Nephron progenitor cell (in vitro differentiated cells): ENCODE measurements around the gene CDPF1.
A peak's percentile ranks its signal among the peaks of the same experiment; 100 is the strongest.

Experiments used
- DNase-seq: peaks from one replicate; pipeline ENCODE4 v3.0.0; 2021
- H3K27ac Mint-ChIP-seq: 2 replicates; pipeline ENCODE4 v1.8.0; 2021; ENCODE audit warnings: mild to moderate bottlenecking, moderate library complexity, mixed read lengths
- H3K27me3 Mint-ChIP-seq: 2 replicates; pipeline ENCODE4 v1.8.0; 2021; ENCODE audit warnings: mild to moderate bottlenecking, low read depth, mixed read lengths; ENCODE audit not compliant: poor library complexity
- H3K36me3 Mint-ChIP-seq: 2 replicates; pipeline ENCODE4 v1.8.0; 2021; ENCODE audit warnings: low read depth, mixed read lengths
- H3K4me1 Mint-ChIP-seq: 2 replicates; pipeline ENCODE4 v1.8.0; 2021; ENCODE audit warnings: mixed read lengths
- H3K4me3 Mint-ChIP-seq: 2 replicates; pipeline ENCODE4 v1.8.0; 2021; ENCODE audit warnings: mild to moderate bottlenecking, moderate library complexity, mixed read lengths
- H3K9me3 Mint-ChIP-seq: 2 replicates; pipeline ENCODE4 v1.8.0; 2021; ENCODE audit warnings: mild to moderate bottlenecking, moderate library complexity, mixed read lengths
- CTCF ChIP-seq: fragments of 200-600 bp; sonication (generic); IDR thresholded peaks from 2 replicates; pipeline ENCODE4 v1.5.0; 2021; ENCODE audit warnings: antibody characterized with exemption

The CDPF1 gene

DNA sequence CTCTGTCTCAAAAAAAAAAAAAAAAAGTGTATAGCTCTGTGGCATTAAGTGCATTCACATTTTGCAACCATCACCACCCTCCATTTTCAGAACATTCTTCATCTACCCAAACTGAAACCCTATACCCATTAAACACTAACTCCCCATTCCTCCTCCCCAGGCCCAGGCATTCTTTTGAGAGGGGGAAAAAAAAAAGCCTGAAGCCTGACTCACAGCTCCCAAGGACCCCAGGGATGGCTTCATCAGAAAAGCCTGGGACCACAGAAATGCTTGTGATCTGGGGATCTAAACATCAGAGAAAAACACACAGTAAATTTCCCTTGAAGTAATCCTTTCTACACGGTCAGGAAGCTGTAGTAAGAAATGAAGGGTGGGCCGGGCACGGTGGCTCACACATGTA is 35.9 kb upstream of the CDPF1 start:
- Mint-ChIP-seq H3K4me3 (no peak overlapping the region), H3K27me3 (peaks cover 5% of the 10 kb centered on the region), H3K27ac (no peak overlapping the region), H3K9me3 (no peaks in the 10 kb centered on the region), H3K36me3 (peaks cover 33% of the 10 kb centered on the region), H3K4me1 (peaks cover 6% of the 10 kb centered on the region)
- TF ChIP-seq CTCF: no peak
- DNase-seq: no peak

GRCh38 chr22:46281866-46282678 is 32.0 kb upstream of the CDPF1 start:
- peaks cover 9% of the 10 kb centered on the region for H3K27me3 Mint-ChIP-seq
- no peak for TF ChIP-seq CTCF
- no peak overlapping the region for H3K4me3 Mint-ChIP-seq
- no peaks in the 10 kb centered on the region for H3K4me1 Mint-ChIP-seq
- no peak for DNase-seq
- peaks cover 40% of the 10 kb centered on the region for H3K36me3 Mint-ChIP-seq
- H3K27ac Mint-ChIP-seq: peak overlapping the region; percentile 42
- H3K9me3 Mint-ChIP-seq: no peaks in the 10 kb centered on the region

- Mint-ChIP-seq H3K4me3 (no peak overlapping the region), H3K4me1 (no peaks in the 10 kb centered on the region), H3K27ac (no peak overlapping the region), H3K36me3 (peaks cover 46% of the 10 kb centered on the region), H3K27me3 (peaks cover 9% of the 10 kb centered on the region), H3K9me3 (no peaks in the 10 kb centered on the region)
- TF ChIP-seq CTCF: no peak
- DNase-seq: no peak
Measured at GRCh38 chr22:46280999-46281623, 31.0 kb upstream of the CDPF1 start.

DNA sequence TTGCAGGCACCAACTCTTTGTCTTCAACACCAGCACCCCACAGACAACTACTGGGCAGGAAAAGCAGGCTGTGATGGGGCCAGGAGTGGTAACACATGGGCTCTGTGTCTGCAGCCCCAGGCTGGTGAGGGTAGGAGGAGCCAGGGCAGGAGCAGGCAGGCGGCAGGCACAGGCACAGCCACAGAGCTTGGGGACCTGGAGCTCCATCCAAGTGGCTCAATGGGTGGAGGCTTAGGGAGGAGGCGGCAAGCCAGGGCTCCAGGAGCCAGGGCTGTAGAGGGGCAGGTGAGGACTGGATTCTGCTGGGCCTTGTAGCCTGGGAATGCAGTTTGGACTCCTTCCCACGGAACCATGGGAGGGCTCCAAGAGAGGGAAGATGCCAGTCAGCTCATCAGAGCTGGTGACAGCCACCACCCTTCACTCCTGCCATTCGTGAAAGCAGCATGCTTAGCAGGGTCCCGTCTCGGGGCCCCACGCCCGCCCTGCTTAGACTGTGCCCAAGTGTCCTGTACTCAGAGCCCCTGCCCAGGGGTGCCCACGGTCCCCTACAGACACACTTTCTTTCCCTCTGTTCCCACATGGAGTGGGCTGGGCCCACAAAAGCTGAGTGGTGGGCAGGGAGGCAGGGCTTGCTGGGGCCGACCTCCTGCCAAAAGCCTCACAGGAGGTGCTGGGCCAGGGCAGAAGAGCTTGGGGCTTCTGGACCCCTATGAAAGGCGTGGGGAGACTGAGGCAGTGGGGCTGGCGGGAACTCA is 30.1 kb upstream of the CDPF1 start:
- Mint-ChIP-seq H3K4me3 (no peak overlapping the region), H3K27me3 (peaks cover 12% of the 10 kb centered on the region), H3K4me1 (no peaks in the 10 kb centered on the region), H3K36me3 (peaks cover 46% of the 10 kb centered on the region), H3K27ac (no peak overlapping the region), H3K9me3 (no peaks in the 10 kb centered on the region)
- no peak for TF ChIP-seq CTCF
- no peak for DNase-seq

- peaks cover 42% of the 10 kb centered on the region for H3K36me3 Mint-ChIP-seq
- no peak for DNase-seq
Measured at GRCh38 chr22:46278656-46279645, 28.9 kb upstream of the CDPF1 start.

More at GRCh38 chr22:46278656-46279645, 28.9 kb upstream of the CDPF1 start:
- no peak overlapping the region for H3K27ac Mint-ChIP-seq
- no peak overlapping the region for H3K4me3 Mint-ChIP-seq
- TF ChIP-seq CTCF: no peak
- H3K9me3 Mint-ChIP-seq: no peaks in the 10 kb centered on the region
- H3K4me1 Mint-ChIP-seq: no peaks in the 10 kb centered on the region
- H3K27me3 Mint-ChIP-seq: peaks cover 12% of the 10 kb centered on the region
